ENCODE results near the gene SBNO2.

SBNO2 gene

GRCh38 chr19:1098177-1099051, 75.7 kb downstream of the SBNO2 start:
- intact Hi-C loops (cut with DNase I) = loop anchor here (10.0 kb wide), 1 partner anchor 54 kb away; the partner anchor contains the start of gene ABCA7
- DNase-seq = no peak

GRCh38 chr19:1097810-1098176, 76.3 kb downstream of the SBNO2 start:
- no peak for DNase-seq
- intact Hi-C loops (cut with DNase I) = loop anchor here (10.0 kb wide), 1 partner anchor 53 kb away; the partner anchor contains the start of gene ABCA7

GRCh38 chr19:1094978-1095701, 78.9 kb downstream of the SBNO2 start, which contains the start of gene POLR2E:
Gene POLR2E, minus strand, starts transcription at chr19:1095375. Its CDS starts 60 bp downstream, at chr19:1095315.
- intact Hi-C loops (cut with DNase I) = loop anchor here (10.0 kb wide), 1 partner anchor 50 kb away; the partner anchor contains the start of gene ABCA7
- DNase-seq = peak; percentile 98 to 100 (median 99)

- no peak for DNase-seq
- intact Hi-C loops (cut with DNase I) = loop anchor here (10.0 kb wide), 1 partner anchor 50 kb away; the partner anchor contains the start of gene ABCA7
Measured at GRCh38 chr19:1094655-1094977, 79.5 kb downstream of the SBNO2 start.

- no peak for DNase-seq
- intact Hi-C loops (cut with DNase I) = loop anchor here (10.0 kb wide), 1 partner anchor 49 kb away; the partner anchor contains the start of gene ABCA7
Measured at GRCh38 chr19:1093811-1094553, 80.1 kb downstream of the SBNO2 start.

GRCh38 chr19:1093330-1093729, 80.7 kb downstream of the SBNO2 start:
- intact Hi-C loops (cut with DNase I) = loop anchor here (10.0 kb wide), 1 partner anchor 49 kb away; the partner anchor contains the start of gene ABCA7

GRCh38 chr19:1091544-1092175, 82.4 kb downstream of the SBNO2 start:
- peak in 1 of 10 donors; percentile 20 for DNase-seq
- intact Hi-C loops (cut with DNase I) = loop anchor here (10.0 kb wide), 1 partner anchor 47 kb away; the partner anchor contains the start of gene ABCA7

More at GRCh38 chr19:1093330-1093729, 80.7 kb downstream of the SBNO2 start:
- DNase-seq = no peak

GRCh38 chr19:1090731-1091543, 83.1 kb downstream of the SBNO2 start:
- intact Hi-C loops (cut with DNase I) = loop anchor here (10.0 kb wide), 1 partner anchor 46 kb away; the partner anchor contains the start of gene ABCA7
- peak in 2 of 10 donors; percentile 21 to 83 for DNase-seq

GRCh38 chr19:1089891-1090290, 84.2 kb downstream of the SBNO2 start:
- intact Hi-C loops (cut with DNase I) = loop anchor here (10.0 kb wide), 1 partner anchor 45 kb away; the partner anchor contains the start of gene ABCA7
- no peak for DNase-seq

GRCh38 chr19:1089126-1089771, 84.8 kb downstream of the SBNO2 start:
- intact Hi-C loops (cut with DNase I) = no loop called here
- no peak for DNase-seq

GRCh38 chr19:1088416-1089010, 85.6 kb downstream of the SBNO2 start:
- DNase-seq = no peak
- intact Hi-C loops (cut with DNase I) = no loop called here

GRCh38 chr19:1087813-1088415, 86.2 kb downstream of the SBNO2 start:
- intact Hi-C loops (cut with DNase I) = no loop called here
- DNase-seq = peak in 2 of 10 donors; percentile 28 to 48

GRCh38 chr19:1086613-1087012, 87.5 kb downstream of the SBNO2 start:
- no peak for DNase-seq
- intact Hi-C loops (cut with DNase I) = no loop called here

- peak in 1 of 10 donors; percentile 27 for DNase-seq
- intact Hi-C loops (cut with DNase I) = no loop called here
Measured at GRCh38 chr19:1085676-1086442, 88.2 kb downstream of the SBNO2 start.

GRCh38 chr19:1085053-1085658, 88.9 kb downstream of the SBNO2 start:
- intact Hi-C loops (cut with DNase I) = no loop called here

More at GRCh38 chr19:1085053-1085658, 88.9 kb downstream of the SBNO2 start:
- DNase-seq = no peak

All from posterior cingulate gyrus (tissue), 11 donors.